GM21786 (cell line): Measurements from ENCODE around the gene FBXW7.

Experiments
- ATAC-seq: cut with Tn5 transposase; IDR thresholded peaks from one replicate; pipeline ENCODE4 v1.9.1; 2021; ENCODE audit not compliant: unreplicated experiment

FBXW7 gene

DNA sequence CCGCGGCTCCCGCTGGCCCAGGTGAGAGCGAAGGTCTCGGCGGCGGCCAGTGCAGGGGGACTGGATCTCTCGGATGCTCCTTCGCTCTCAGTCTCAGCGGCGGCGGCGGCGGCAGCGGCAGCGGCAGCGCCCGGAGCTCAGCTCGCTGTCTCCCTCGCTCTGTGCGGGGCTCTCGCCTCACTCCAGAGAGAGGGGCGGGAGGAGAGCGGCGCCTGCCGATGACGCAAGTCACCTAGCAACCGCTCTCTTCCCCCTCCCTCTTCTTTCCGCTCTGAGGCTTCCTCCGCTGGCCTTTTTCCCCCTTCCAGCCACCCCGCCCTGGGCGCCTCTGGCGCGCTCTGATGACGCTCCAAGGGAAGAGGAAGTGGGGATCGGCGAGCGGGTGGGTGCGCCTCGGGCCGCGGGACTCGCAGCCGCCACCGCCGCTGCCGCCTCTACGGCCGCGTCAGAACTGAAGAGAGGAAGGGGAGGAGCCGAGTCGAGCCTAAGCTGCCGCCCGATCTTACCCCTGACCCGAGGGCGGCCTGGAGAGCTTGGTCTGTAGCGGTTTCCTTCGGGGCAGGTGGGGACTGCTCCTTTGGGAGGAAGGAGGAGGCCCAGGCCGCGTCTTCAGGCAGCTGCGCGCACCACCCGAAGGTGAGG is at the start of gene FBXW7:
Gene FBXW7, minus strand, starts transcription at position 190 of the 642 bp plus-strand sequence. CDS start 124,289 bp downstream, outside the sequence.
- ATAC-seq, result peak; percentile 79

DNA sequence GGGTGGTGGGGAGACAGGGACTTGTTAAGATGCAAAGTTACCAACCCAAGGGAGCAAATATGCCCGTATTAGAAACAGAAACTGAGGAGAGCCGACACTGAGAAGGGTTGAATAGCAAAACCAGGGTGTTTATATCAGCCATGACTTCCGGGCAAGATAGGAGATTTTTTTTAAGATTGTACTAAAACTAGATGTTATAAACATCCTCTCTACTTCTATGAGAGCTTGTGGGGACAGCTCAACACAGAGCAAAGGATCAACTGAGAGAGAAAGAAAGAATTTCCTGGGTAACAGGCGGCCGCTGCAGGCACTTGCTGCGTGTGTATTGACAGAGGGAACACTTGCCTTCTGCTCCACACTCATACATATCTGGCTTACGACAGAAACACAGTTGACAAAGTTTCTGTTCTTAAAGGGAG is 49.1 kb upstream of the FBXW7 start:
- ATAC-seq, result peak; percentile 81

- ATAC-seq, result no peak
Measured at GRCh38 chr4:152581536-152582160, 45.8 kb upstream of the FBXW7 start.

GRCh38 chr4:152579916-152580315 is 44.0 kb upstream of the FBXW7 start:
- no peak for ATAC-seq

GRCh38 chr4:152579107-152579764 is 43.3 kb upstream of the FBXW7 start:
- no peak for ATAC-seq

DNA sequence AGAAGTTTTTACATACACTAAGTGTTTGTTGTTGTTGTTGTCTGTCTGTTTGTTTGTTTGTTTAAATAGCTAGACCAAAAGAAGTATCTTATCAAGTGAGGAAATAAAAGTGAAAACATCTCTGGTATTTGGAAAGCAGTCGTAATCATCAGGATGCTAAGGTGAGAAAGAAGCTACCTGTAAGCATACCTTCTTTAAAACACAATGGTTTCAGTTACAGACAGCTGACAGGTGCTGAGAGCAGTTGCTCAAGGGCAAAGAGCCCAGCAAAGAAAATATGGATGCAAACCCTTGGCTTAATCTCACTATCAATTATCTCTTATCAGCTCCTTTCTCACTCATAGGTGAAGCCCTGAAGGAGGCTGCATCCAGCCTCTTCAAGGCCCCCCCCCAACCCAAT is 42.8 kb upstream of the FBXW7 start:
- ATAC-seq, result no peak

- peak; percentile 94 for ATAC-seq
Measured at GRCh38 chr4:152577708-152578396, 42.0 kb upstream of the FBXW7 start.

GRCh38 chr4:152575533-152575932 is 39.6 kb upstream of the FBXW7 start:
- ATAC-seq, result no peak

DNA sequence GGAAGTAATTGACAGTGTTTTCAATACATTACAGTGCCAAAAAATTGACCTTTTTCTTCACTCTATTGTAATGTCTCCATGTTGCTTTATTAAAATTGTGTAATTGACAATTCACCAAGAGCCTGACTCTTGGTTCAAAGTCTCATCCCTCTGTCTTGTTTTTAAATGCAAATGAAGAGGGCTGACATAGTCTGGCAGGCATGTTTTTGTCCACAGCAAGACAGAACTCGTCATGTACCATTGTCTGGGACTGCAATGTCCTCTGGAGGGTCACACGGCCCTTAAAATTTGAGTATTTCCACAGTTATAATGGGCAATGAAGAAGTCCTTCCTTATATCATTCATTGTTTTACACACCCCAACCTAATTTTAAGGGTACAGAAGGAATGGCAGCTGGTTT is 38.0 kb upstream of the FBXW7 start:
- no peak for ATAC-seq

- peak; percentile 74 for ATAC-seq
Measured at GRCh38 chr4:152572417-152573086, 36.7 kb upstream of the FBXW7 start.

- no peak for ATAC-seq
Measured at GRCh38 chr4:152571770-152572169, 35.9 kb upstream of the FBXW7 start.

DNA sequence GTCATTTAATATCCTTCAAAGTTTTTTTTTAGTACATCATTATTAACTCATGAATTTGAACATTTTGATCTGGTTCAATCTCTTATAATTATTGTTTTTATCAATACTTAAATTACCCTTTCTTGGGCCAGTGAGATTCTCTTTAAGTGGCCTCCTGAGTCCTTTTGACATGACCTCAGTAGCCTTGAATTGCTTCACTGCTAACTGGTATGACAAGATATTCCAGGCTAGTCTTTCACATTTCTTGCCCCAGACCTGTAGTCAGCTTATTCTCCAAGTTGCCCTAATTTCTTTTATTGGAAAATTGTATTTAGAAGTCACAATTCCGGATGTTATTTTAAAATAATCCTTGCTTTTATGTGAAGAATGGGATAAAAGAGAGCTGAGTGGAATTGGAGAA is 35.4 kb upstream of the FBXW7 start:
- ATAC-seq, result no peak

DNA sequence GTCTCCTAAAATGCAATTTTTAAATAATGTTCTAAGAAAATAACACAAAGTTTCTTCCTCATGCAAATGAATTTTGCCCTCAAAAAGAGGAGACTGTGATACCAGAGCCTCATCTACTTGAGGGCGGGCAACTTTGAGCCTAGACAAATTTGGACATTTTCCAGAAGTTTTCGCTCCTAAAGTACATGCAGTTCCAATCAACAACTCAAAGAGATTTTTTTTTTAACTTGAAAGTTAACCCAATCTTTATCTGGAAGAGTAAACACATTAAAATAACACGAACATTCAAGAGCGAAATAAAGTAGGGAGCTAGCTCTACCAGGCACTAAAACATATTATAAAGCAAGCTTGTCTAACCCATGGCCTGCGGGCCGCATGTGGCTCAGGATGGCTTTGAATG is 29.4 kb upstream of the FBXW7 start:
- no peak for ATAC-seq

DNA sequence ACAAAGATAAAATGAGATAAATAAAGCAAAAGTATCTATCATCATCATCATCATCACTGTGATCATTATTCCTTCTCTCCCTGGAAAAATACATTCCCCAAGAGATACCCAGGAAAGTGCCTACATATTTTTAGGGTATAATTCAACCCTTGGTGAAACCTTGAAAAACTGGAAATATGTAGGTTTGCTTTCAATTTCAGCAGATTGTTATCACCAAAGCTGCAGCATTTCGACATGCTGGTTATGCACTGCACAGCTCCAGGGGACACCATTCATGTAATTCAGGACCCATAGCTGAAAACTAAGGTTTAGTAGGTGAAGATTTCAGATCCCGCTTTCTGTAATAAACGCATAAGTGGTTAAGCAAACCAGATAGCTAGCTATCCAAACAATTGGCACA is 28.4 kb upstream of the FBXW7 start:
- ATAC-seq, result no peak

DNA sequence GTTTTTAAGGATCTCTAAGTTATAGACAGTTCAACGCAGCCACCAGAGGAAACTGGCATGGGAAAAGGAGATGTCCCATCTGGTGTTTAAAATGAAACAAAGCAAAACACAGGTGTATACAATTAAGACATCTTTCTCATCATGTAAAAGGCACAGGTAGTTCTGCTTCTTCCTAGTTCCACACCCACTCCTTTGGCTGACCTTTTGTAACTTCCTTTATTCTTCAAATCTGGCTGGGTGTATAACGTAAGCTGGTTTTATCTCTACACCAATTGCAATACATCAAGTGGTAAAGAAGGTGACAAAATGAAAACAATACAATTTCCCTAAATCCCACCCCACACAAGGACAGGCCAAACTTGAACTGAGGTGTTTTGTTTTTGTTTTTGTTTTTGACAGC is 27.3 kb upstream of the FBXW7 start:
- ATAC-seq, result no peak

DNA sequence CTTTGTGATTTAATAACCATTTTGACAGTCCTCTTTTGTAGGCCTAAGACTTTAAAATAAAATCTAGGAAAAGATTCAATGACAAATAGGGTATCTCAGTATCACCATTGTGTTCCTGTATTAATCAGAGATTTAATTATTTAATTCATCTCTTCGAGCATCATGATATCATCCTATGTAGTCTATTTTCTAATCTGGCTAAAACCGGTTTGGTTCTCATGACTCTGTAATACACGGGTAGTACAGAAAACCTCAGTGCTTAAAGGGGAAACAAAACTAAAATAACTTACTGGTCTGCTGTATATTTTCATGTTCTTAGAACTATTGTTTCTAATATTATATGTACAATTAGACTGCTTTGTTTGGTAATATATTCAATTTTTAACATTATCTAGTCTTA is 23.7 kb upstream of the FBXW7 start:
- ATAC-seq, result peak; percentile 42

DNA sequence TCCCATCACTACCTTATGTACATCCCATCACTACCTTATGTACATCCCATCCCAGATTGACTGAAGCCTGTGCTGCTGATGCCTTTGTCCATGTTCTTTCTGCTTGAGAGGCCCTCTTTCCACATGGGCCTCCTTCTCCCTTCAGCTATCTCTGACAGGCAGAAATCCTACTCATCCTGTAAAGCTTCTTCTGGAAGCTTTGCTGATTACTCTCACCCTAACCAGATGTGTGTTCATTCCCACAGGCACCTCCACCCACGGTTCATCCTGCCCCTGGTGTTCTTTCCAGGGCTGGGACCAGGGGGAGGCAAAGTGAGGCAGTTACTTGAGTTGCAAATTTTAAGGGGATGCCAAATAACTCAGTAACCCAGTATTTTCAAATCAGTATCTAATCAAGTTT is 22.5 kb upstream of the FBXW7 start:
- no peak for ATAC-seq

- no peak for ATAC-seq
Measured at GRCh38 chr4:152556834-152557233, 20.9 kb upstream of the FBXW7 start.

DNA sequence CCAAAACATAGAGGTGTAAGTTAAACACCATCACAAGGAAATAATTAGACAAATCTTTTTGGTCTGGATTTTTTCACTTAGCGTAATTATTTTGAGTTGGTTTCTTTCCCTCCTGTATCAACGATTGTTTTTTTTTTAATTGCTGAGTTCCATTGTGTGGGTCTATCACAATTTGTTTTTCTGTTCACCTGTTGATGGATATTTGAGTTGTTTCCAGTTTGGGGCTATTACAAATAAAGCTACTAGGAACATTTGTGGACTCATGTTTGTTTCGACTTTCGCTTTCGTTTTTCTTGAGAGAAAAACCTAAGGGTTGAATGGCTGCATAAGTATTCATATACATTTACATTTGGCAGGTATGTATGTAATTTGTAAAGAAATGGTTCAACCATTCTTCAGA is 20.4 kb upstream of the FBXW7 start:
- no peak for ATAC-seq

- no peak for ATAC-seq
Measured at GRCh38 chr4:152554742-152555141, 18.9 kb upstream of the FBXW7 start.

- ATAC-seq, result peak; percentile 30
Measured at GRCh38 chr4:152550687-152551086, 14.8 kb upstream of the FBXW7 start.
